K562 (cell line): Measurements from ENCODE around the gene NUP153. TPM values are rescaled to one million over a fixed set of nuclear protein-coding genes. Genes with fewer than 3 reads are reported as not detected.
A peak's percentile ranks its signal among the peaks of the same experiment; 100 is the strongest.

Experiments
- BRCA1 ChIP-seq, 2 experiments: fragments of 450-650 bp in 1 of 2; sonication (generic) in 1 of 2; formaldehyde crosslinking in 1 of 2; IDR thresholded peaks; 2 replicates each; pipeline versions ENCODE4 v1.5.0 to v1.6.1; 2017 to 2020; ENCODE audit warnings: mild to moderate bottlenecking in 1 of 2, missing genetic modification reagents in 1 of 2
- HIVEP1 ChIP-seq: fragments of 250-450 bp; sonication (Bioruptor Pico); IDR thresholded peaks from 2 replicates; pipeline ENCODE4 v1.4.0; 2020; ENCODE audit warnings: mild to moderate bottlenecking
- MEF2D ChIP-seq: conservative IDR thresholded peaks from 2 replicates; pipeline ENCODE4 v1.6.1; 2016; ENCODE audit warnings: low read depth, missing genetic modification characterization, missing compliant biosample characterization
- RAD51 ChIP-seq: fragments of 450-650 bp; IDR thresholded peaks from 2 replicates; pipeline ENCODE4 v1.7.1; 2016; ENCODE audit warnings: low read depth, mild to moderate bottlenecking, borderline replicate concordance
- ZFP1 ChIP-seq: fragments of 450-650 bp; formaldehyde crosslinking; IDR thresholded peaks from 2 replicates; pipeline ENCODE4 v1.4.0; 2020; ENCODE audit warnings: mild to moderate bottlenecking, mixed read lengths
- ZNF124 ChIP-seq: sonication (generic); formaldehyde crosslinking; IDR thresholded peaks from 2 replicates; pipeline ENCODE4 v1.8.1; 2022; ENCODE audit warnings: missing genetic modification reagents
- ZNF140 ChIP-seq: fragments of 250-450 bp; sonication (Bioruptor Pico); IDR thresholded peaks from 2 replicates; pipeline ENCODE4 v1.8.0; 2021; ENCODE audit warnings: moderate library complexity, mild to moderate bottlenecking, inconsistent platforms
- ZNF707 ChIP-seq: fragments of 250-450 bp; sonication (Bioruptor Pico); conservative IDR thresholded peaks from 2 replicates; pipeline ENCODE4 v1.8.0; 2022; ENCODE audit warnings: inconsistent platforms, mild to moderate bottlenecking, moderate library complexity
- polyA plus RNA-seq, 8 experiments: library from polyadenylated mRNA; depleted of rRNA in 4 of 8; stranded (reverse) in 5 of 8; unstranded in 3 of 8; fragments of >200 nt; fragmentation: Nextera tagmentation in 2 of 8; fragmentation: Illumina TruSeq in 1 of 8; extraction: Ambion mirVana in 2 of 8; extraction: Trizol in 1 of 8; gene quantifications; 2 replicates each; pipeline versions ENCODE4 v1.2.1 to v1.2.3, GENCODE V29; 2011 to 2014; ENCODE audit warnings: inconsistent platforms in 1 of 8, missing spikeins in 1 of 8
- total RNA-seq, 7 experiments: library from RNA; depleted of rRNA in 6 of 7; stranded (reverse); fragments of >200 nt in 6 of 7; fragmentation: Illumina TruSeq in 2 of 7; extraction: Trizol in 2 of 7; gene quantifications; 2 replicates each; pipeline versions ENCODE4 v1.2.1 to v1.2.3, GENCODE V29; 2011 to 2021; ENCODE audit warnings: low replicate concordance in 1 of 7
- TF ChIP-seq, protein P1 (sequence below), 2 experiments: fragments of 450-650 bp in 1 of 2; sonication (generic) in 1 of 2; formaldehyde crosslinking in 1 of 2; IDR thresholded peaks; 2 replicates each; pipeline versions ENCODE4 v1.7.1 to v1.9.0; 2016 to 2022; ENCODE audit warnings: inconsistent platforms in 1 of 2, mild to moderate bottlenecking in 1 of 2, missing genetic modification reagents in 1 of 2
- TF ChIP-seq, protein P2 (sequence below): fragments of 450-650 bp; IDR thresholded peaks from 2 replicates; pipeline ENCODE4 v1.6.1; 2017; ENCODE audit warnings: antibody characterized with exemption, mild to moderate bottlenecking
- TF ChIP-seq, protein P3 (sequence below): fragments of 250-450 bp; sonication (Bioruptor Pico); IDR thresholded peaks from 2 replicates; pipeline ENCODE4 v1.5.0; 2020; ENCODE audit warnings: mild to moderate bottlenecking

NUP153 gene
- total and polyA plus RNA-seq, 9 of the 15 experiments (the other 6 are each of a cell fraction or from before 2014, with no cell fraction given), result 21.9 to 110 (median 84.8) TPM

DNA sequence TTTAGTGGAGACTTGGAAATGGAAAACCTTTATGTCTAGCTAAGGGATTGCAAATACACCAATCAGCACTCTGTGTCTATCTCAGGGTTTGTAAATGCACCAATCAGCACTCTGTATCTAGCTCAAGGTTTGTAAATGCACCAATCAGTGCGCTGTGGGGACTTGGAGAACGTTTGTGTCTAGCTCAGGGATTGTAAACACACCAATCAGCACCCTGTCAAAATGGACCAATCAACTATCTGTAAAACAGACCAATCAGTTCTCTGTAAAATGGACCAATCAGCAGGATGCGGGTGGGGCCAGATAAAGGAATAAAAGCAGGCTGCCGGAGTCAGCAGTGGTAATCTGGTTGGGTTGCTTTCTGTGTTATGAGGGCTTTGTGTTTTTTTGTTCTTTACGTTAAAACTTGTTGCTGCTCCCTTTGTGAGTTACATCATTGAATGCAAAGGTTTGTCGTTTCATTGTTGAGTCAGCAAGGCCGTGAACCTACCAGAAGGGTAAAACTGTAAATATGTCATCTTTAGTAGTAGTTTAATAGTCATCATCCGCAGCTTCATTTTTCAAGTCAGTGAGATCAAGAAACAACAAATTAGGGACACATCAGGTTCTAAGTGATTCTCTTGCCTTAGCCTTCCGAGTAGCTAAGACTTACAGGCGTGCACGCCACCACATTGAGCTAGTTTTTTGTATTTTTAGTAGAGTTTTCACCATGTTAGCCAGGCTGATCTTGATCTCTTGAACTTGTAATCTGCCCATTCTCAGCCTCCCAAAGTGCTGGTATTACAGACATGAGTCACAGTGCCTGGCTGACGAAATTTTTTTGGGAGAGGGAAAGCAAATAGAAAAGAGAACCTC is 22.7 kb upstream of the NUP153 start (continued):
- TF ChIP-seq BRCA1 (IDR thresholded peaks at IDR 0.05) (no peak), BRCA1 (CRISPR knock-in tag; IDR thresholded peaks at IDR 0.05) (no peak), RAD51 (no peak), ZNF140 (CRISPR knock-in tag) (no peak), ZFP1 (no peak), HIVEP1 (CRISPR knock-in tag) (no peak), ZNF124 (CRISPR knock-in tag) (no peak), MEF2D (tag) (peak; percentile 58; the same call in 1 of the 2 replicates), ZNF707 (CRISPR knock-in tag) (no peak)
- TF ChIP-seq, protein P1, sequence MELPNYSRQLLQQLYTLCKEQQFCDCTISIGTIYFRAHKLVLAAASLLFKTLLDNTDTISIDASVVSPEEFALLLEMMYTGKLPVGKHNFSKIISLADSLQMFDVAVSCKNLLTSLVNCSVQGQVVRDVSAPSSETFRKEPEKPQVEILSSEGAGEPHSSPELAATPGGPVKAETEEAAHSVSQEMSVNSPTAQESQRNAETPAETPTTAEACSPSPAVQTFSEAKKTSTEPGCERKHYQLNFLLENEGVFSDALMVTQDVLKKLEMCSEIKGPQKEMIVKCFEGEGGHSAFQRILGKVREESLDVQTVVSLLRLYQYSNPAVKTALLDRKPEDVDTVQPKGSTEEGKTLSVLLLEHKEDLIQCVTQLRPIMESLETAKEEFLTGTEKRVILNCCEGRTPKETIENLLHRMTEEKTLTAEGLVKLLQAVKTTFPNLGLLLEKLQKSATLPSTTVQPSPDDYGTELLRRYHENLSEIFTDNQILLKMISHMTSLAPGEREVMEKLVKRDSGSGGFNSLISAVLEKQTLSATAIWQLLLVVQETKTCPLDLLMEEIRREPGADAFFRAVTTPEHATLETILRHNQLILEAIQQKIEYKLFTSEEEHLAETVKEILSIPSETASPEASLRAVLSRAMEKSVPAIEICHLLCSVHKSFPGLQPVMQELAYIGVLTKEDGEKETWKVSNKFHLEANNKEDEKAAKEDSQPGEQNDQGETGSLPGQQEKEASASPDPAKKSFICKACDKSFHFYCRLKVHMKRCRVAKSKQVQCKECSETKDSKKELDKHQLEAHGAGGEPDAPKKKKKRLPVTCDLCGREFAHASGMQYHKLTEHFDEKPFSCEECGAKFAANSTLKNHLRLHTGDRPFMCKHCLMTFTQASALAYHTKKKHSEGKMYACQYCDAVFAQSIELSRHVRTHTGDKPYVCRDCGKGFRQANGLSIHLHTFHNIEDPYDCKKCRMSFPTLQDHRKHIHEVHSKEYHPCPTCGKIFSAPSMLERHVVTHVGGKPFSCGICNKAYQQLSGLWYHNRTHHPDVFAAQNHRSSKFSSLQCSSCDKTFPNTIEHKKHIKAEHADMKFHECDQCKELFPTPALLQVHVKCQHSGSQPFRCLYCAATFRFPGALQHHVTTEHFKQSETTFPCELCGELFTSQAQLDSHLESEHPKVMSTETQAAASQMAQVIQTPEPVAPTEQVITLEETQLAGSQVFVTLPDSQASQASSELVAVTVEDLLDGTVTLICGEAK (IDR thresholded peaks at IDR 0.05), result no peak
- TF ChIP-seq, protein P1 (CRISPR knock-in tag; IDR thresholded peaks at IDR 0.05), result no peak
- TF ChIP-seq, protein P2, sequence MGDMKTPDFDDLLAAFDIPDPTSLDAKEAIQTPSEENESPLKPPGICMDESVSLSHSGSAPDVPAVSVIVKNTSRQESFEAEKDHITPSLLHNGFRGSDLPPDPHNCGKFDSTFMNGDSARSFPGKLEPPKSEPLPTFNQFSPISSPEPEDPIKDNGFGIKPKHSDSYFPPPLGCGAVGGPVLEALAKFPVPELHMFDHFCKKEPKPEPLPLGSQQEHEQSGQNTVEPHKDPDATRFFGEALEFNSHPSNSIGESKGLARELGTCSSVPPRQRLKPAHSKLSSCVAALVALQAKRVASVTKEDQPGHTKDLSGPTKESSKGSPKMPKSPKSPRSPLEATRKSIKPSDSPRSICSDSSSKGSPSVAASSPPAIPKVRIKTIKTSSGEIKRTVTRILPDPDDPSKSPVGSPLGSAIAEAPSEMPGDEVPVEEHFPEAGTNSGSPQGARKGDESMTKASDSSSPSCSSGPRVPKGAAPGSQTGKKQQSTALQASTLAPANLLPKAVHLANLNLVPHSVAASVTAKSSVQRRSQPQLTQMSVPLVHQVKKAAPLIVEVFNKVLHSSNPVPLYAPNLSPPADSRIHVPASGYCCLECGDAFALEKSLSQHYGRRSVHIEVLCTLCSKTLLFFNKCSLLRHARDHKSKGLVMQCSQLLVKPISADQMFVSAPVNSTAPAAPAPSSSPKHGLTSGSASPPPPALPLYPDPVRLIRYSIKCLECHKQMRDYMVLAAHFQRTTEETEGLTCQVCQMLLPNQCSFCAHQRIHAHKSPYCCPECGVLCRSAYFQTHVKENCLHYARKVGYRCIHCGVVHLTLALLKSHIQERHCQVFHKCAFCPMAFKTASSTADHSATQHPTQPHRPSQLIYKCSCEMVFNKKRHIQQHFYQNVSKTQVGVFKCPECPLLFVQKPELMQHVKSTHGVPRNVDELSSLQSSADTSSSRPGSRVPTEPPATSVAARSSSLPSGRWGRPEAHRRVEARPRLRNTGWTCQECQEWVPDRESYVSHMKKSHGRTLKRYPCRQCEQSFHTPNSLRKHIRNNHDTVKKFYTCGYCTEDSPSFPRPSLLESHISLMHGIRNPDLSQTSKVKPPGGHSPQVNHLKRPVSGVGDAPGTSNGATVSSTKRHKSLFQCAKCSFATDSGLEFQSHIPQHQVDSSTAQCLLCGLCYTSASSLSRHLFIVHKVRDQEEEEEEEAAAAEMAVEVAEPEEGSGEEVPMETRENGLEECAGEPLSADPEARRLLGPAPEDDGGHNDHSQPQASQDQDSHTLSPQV, result no peak; the same call in 1 of the 2 replicates
- TF ChIP-seq, protein P3, sequence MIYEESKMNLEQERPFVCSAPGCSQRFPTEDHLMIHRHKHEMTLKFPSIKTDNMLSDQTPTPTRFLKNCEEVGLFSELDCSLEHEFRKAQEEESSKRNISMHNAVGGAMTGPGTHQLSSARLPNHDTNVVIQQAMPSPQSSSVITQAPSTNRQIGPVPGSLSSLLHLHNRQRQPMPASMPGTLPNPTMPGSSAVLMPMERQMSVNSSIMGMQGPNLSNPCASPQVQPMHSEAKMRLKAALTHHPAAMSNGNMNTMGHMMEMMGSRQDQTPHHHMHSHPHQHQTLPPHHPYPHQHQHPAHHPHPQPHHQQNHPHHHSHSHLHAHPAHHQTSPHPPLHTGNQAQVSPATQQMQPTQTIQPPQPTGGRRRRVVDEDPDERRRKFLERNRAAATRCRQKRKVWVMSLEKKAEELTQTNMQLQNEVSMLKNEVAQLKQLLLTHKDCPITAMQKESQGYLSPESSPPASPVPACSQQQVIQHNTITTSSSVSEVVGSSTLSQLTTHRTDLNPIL (CRISPR knock-in tag), result no peak
